Peyer's patch (tissue), 4 donors: ENCODE data around the gene C19orf47. TPM values are rescaled to one million over a fixed set of nuclear protein-coding genes. Genes with fewer than 3 reads are reported as not detected.

Source experiments
- DNase-seq, 3 donors: peaks; one replicate each; pipeline ENCODE4 v3.0.0-alpha.2; 2017 to 2019
- H3K27ac ChIP-seq, 4 donors: fragments of 200-600 bp; sonication (generic); one replicate each; pipeline ENCODE4 v1.5.1; 2016 to 2019
- H3K27me3 ChIP-seq, 2 donors: fragments of 200-600 bp; sonication (generic); one replicate each; pipeline ENCODE4 v1.5.1; 2019
- H3K36me3 ChIP-seq, 3 donors: fragments of 200-600 bp; sonication (generic); one replicate each; pipeline ENCODE4 v1.5.1; 2016 to 2019
- H3K4me1 ChIP-seq, 4 donors: fragments of 200-600 bp; sonication (generic); one replicate each; pipeline ENCODE4 v1.5.1; 2016 to 2019
- H3K4me3 ChIP-seq, 4 donors: fragments of 200-600 bp; sonication (generic); 1 replicate in 3 of 4; 2 replicates in 1 of 4; pipeline ENCODE4 v1.5.1; 2016 to 2019; ENCODE audit warnings: mild to moderate bottlenecking in 1 of 4
- H3K9me3 ChIP-seq, 4 donors: fragments of 200-600 bp; sonication (generic); one replicate each; pipeline ENCODE4 v1.5.1; 2016 to 2019; ENCODE audit warnings: mild to moderate bottlenecking in 1 of 4
- POLR2A ChIP-seq, 2 donors: fragments of 450-650 bp; IDR thresholded peaks; one replicate each; pipeline ENCODE4 v1.5.1; 2017; ENCODE audit warnings: antibody characterized with exemption in 2 of 2, mild to moderate bottlenecking in 2 of 2, moderate library complexity in 2 of 2
- total RNA-seq, 4 donors: library from RNA; depleted of rRNA; stranded (reverse); fragments of >200 nt; gene quantifications; one replicate each; pipeline ENCODE4 v1.1.0, GENCODE V29; 2016
- TF ChIP-seq, protein P1 (sequence below), 6 experiments: fragments of 450-650 bp in 4 of 6; fragments of 200-600 bp in 2 of 6; sonication (generic) in 1 of 6; IDR thresholded peaks; one replicate each; pipeline ENCODE4 v1.5.1; 2017 to 2019; ENCODE audit warnings: antibody characterized with exemption in 6 of 6, mild to moderate bottlenecking in 3 of 6, moderate library complexity in 1 of 6

Gene C19orf47
- total RNA-seq, 4 donors from 2014 or later = 5.8 to 11.3 (median 9.9) TPM

DNA sequence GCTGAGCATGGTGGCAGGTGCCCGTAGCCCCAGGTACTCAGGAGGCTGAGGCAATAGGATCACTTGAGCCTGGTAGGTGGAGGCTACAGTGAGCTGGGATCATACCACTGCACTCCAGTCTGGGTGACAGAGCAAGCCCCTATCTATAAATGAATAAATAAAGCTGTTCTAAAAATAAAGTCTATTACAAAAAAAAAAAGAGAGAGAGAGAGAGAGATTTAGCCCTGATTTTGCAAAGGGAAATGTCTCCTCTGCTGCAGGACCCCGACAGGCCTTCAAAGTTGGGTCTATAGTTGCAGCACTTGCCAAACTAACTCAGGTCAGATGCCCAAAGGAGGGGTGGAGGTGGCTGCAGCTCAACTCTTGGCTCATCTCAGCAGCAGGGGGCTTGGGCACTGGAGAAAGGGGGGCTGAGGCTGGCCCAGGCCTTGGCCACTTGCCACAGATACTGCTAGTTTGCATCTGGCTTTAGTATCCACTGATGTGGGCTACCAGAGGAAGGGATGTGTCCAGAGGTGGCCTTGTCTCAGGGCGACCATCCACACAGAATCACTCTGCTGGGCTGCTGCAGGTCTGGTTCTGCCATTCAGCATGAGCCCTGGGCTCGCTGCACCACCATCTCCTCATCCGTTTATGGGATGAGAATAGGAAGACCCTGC, 32.3 kb downstream of the C19orf47 start:
- no peak for DNase-seq
- Histone ChIP-seq H3K4me1 (no peaks in the 10 kb centered on the region), H3K36me3 (peaks cover 0 to 7% (median 0%) of the 10 kb centered on the region in 3 donors), H3K9me3 (no peaks in the 10 kb centered on the region), H3K27me3 (no peaks in the 10 kb centered on the region), H3K4me3 (no peak overlapping the region), H3K27ac (no peak overlapping the region)
- TF ChIP-seq, protein P1, sequence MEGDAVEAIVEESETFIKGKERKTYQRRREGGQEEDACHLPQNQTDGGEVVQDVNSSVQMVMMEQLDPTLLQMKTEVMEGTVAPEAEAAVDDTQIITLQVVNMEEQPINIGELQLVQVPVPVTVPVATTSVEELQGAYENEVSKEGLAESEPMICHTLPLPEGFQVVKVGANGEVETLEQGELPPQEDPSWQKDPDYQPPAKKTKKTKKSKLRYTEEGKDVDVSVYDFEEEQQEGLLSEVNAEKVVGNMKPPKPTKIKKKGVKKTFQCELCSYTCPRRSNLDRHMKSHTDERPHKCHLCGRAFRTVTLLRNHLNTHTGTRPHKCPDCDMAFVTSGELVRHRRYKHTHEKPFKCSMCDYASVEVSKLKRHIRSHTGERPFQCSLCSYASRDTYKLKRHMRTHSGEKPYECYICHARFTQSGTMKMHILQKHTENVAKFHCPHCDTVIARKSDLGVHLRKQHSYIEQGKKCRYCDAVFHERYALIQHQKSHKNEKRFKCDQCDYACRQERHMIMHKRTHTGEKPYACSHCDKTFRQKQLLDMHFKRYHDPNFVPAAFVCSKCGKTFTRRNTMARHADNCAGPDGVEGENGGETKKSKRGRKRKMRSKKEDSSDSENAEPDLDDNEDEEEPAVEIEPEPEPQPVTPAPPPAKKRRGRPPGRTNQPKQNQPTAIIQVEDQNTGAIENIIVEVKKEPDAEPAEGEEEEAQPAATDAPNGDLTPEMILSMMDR (IDR thresholded peaks at IDR 0.05) = no peak
- TF ChIP-seq POLR2A (IDR thresholded peaks at IDR 0.05) = no peak

DNA sequence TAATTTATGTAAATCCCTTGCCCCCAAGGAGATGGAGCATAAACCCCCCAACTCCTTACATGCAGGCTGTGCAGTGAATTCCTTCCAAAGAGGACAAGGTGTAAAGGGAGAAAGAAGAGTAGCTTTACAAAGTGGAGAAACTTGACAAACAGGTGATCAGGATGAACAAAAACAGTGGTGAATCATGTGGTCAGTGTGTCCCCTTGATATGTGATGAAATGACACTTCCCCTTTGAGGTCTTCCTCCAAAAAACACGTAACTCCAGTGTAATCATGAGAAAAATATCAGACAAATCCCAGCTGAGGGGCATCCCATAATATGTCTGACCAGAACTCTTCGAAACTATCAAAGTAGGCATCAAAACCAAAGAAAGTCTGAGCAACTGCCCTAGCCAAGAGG, 33.5 kb downstream of the C19orf47 start:
- Histone ChIP-seq H3K27ac (no peak overlapping the region), H3K4me1 (no peaks in the 10 kb centered on the region), H3K36me3 (no peaks in the 10 kb centered on the region), H3K4me3 (no peak overlapping the region), H3K9me3 (no peaks in the 10 kb centered on the region), H3K27me3 (no peaks in the 10 kb centered on the region)
- no peak for TF ChIP-seq POLR2A (IDR thresholded peaks at IDR 0.05)
- TF ChIP-seq, protein P1 (IDR thresholded peaks at IDR 0.05) = no peak
- DNase-seq = no peak

DNA sequence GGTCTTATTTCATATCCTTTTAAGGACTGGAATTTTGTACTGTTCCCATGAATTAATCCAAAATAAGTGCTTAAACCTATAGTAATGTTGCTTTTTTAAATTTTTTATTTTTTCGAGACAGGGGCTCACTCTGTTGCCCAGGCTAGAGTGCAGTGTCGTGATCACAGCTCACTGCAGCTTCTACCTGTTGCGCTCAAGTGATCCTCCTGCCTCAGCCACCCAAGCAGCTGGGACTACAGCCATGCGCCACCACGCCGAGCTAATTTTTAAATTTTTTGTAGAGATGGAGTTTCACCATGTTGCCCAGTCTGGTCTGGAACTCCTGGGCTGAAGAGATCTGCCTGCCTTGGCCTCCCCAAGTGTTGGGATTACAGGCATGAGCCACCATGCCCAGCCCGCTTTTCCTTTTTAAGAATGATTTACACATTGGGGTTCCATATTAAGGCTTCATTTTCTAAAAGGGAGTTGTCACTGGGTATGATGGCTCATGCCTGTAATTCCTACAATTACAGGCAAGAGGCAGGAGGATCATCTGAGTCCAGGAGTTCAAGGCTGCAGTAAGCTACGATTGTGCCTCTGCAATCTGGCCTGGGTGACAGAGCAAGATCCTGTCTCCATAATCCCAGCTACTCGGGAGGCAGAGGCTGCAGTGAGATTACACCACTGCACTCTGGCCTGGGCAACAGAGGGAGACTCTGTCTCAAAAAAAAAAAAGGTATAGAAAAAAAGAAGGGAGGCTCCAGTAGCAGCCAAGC, 34.8 kb downstream of the C19orf47 start:
- TF ChIP-seq, protein P1 (IDR thresholded peaks at IDR 0.05) = no peak
- no peak for TF ChIP-seq POLR2A (IDR thresholded peaks at IDR 0.05)
- Histone ChIP-seq H3K9me3 (no peaks in the 10 kb centered on the region), H3K4me3 (no peak overlapping the region), H3K27me3 (no peaks in the 10 kb centered on the region), H3K36me3 (no peaks in the 10 kb centered on the region), H3K4me1 (no peaks in the 10 kb centered on the region), H3K27ac (no peak overlapping the region)
- no peak for DNase-seq

DNA sequence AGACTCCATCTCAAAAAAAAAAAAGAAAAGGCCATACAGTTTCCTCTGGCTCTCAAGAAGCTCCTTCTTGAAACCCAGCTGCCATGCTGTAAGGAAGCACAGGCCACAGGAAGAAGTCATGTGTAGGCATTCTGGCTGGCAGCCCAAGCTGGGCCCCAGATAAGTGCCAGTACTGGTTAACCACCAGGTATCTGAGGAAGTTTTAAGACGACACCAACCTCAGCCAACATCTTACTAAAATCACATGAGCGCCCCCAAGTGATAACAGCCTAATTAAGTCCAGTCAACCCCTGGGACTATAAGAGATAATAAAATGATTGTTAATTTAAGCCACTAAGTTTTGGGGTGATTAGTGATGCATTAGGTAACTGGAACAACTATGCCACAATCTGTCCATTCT, 35.7 kb downstream of the C19orf47 start:
- H3K27ac ChIP-seq = no peak overlapping the region
- no peak for DNase-seq
- no peaks in the 10 kb centered on the region for H3K36me3 ChIP-seq
- H3K4me3 ChIP-seq = no peak overlapping the region
- H3K9me3 ChIP-seq = no peaks in the 10 kb centered on the region
- H3K27me3 ChIP-seq = no peaks in the 10 kb centered on the region
- no peaks in the 10 kb centered on the region for H3K4me1 ChIP-seq
- TF ChIP-seq POLR2A (IDR thresholded peaks at IDR 0.05) = no peak
- TF ChIP-seq, protein P1 (IDR thresholded peaks at IDR 0.05) = no peak

DNA sequence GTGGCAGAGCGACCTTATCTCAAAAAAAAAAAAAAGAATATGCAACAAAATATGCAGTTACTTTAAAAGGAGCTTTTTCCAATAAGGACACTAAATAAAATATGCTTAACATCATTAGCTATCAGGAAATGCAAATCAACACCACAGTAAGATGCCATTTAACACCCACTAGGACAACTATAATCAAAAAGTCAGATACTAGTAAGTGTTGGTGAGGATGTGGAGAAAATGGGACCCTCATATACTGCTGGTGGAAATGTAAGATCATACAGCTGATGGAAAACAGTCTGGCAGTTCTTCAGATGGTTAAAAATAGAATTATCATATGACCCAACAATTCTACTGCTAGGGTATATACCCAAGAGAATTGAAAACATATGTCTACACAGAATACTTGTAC, 38.5 kb downstream of the C19orf47 start:
- no peak for DNase-seq
- Histone ChIP-seq H3K36me3 (no peaks in the 10 kb centered on the region), H3K4me3 (no peak overlapping the region), H3K4me1 (no peaks in the 10 kb centered on the region), H3K27ac (no peak overlapping the region), H3K27me3 (no peaks in the 10 kb centered on the region), H3K9me3 (no peaks in the 10 kb centered on the region)
- no peak for TF ChIP-seq POLR2A (IDR thresholded peaks at IDR 0.05)
- TF ChIP-seq, protein P1 (IDR thresholded peaks at IDR 0.05) = no peak
